ENCODE results near the gene AVPI1.
"Not testable (repeated sequence)": the region's sequence is repeated elsewhere in the genome, so short reads cannot be mapped to it uniquely, and the experiment has no call there.

The AVPI1 gene

GRCh38 chr10:97711640-97712572, 24.9 kb upstream of the AVPI1 start:
- no peak for DNase-seq (ENCODE audit: low read depth in 3 of 3)

- peak in 1 of 3 experiments; percentile 29 for DNase-seq (ENCODE audit: low read depth in 3 of 3)
Observed at GRCh38 chr10:97708976-97709946, 22.2 kb upstream of the AVPI1 start.

- DNase-seq (ENCODE audit: low read depth in 3 of 3), result no peak
Observed at GRCh38 chr10:97708167-97708566, 21.1 kb upstream of the AVPI1 start.

- DNase-seq (ENCODE audit: low read depth in 3 of 3), result no peak
Observed at GRCh38 chr10:97707134-97707861, 20.3 kb upstream of the AVPI1 start.

GRCh38 chr10:97705006-97705670, 18.1 kb upstream of the AVPI1 start:
- DNase-seq (ENCODE audit: low read depth in 3 of 3), result no peak

- no peak for DNase-seq (ENCODE audit: low read depth in 3 of 3)
Observed at GRCh38 chr10:97704341-97704740, 17.3 kb upstream of the AVPI1 start.

GRCh38 chr10:97703398-97704067, 16.5 kb upstream of the AVPI1 start:
- no peak for DNase-seq (ENCODE audit: low read depth in 3 of 3)

GRCh38 chr10:97701438-97702069, 14.5 kb upstream of the AVPI1 start:
- peak in 1 of 3 experiments; percentile 17 for DNase-seq (ENCODE audit: low read depth in 3 of 3)

GRCh38 chr10:97698072-97698655, 11.1 kb upstream of the AVPI1 start:
- DNase-seq (ENCODE audit: low read depth in 3 of 3), result not testable (repeated sequence)

GRCh38 chr10:97690133-97690532, 3.1 kb upstream of the AVPI1 start:
- no peak for DNase-seq (ENCODE audit: low read depth in 3 of 3)

- no peak for DNase-seq (ENCODE audit: low read depth in 3 of 3)
Observed at GRCh38 chr10:97689559-97690020, 2.5 kb upstream of the AVPI1 start.

GRCh38 chr10:97687785-97688781, 1.0 kb upstream of the AVPI1 start:
- no peak for DNase-seq (ENCODE audit: low read depth in 3 of 3)

GRCh38 chr10:97686301-97686961, 610 bp downstream of the AVPI1 start:
- no peak for DNase-seq (ENCODE audit: low read depth in 3 of 3)

- no peak for DNase-seq (ENCODE audit: low read depth in 3 of 3)
Observed at GRCh38 chr10:97685395-97685958, 1.6 kb downstream of the AVPI1 start.

- DNase-seq (ENCODE audit: low read depth in 3 of 3), result no peak
Observed at GRCh38 chr10:97684866-97685394, 2.1 kb downstream of the AVPI1 start.

GRCh38 chr10:97684368-97684713, 2.7 kb downstream of the AVPI1 start:
- DNase-seq (ENCODE audit: low read depth in 3 of 3), result not testable (repeated sequence)

Measured in stimulated activated CD4-positive, alpha-beta T cell treated with anti-CD3 and anti-CD28 coated beads, TNF-alpha, amount 100 ng/mL, for 4 hours (primary cell).